WI38 (cell line): Measurements from ENCODE around the gene NEK6.

Experiments used
- H3K4me3 ChIP-seq: 2 replicates; pipeline ENCODE4 v1.5.1; 2011; ENCODE audit warnings: low read depth, mild to moderate bottlenecking, control low read depth, low read length
- CTCF ChIP-seq: IDR thresholded peaks from 2 replicates; pipeline ENCODE4 v1.5.1; 2012; ENCODE audit warnings: low read depth, mild to moderate bottlenecking, control low read depth, low read length

NEK6 gene

GRCh38 chr9:124349675-124350493 lies 92.1 kb downstream of the NEK6 start:
- no peak for TF ChIP-seq CTCF
- no peak overlapping the region for H3K4me3 ChIP-seq

GRCh38 chr9:124350494-124351263 lies 92.9 kb downstream of the NEK6 start:
- no peak for TF ChIP-seq CTCF
- H3K4me3 ChIP-seq, result no peak overlapping the region

- TF ChIP-seq CTCF, result no peak
These were observed 94.1 kb downstream of the NEK6 start for GRCh38 chr9:124351672-124352468.

GRCh38 chr9:124352616-124353015 lies 94.9 kb downstream of the NEK6 start:
- TF ChIP-seq CTCF, result no peak
- no peak overlapping the region for H3K4me3 ChIP-seq

More at GRCh38 chr9:124351672-124352468, 94.1 kb downstream of the NEK6 start:
- H3K4me3 ChIP-seq, result no peak overlapping the region

GRCh38 chr9:124353166-124353768 lies 95.5 kb downstream of the NEK6 start:
- H3K4me3 ChIP-seq, result no peak overlapping the region
- TF ChIP-seq CTCF, result no peak

GRCh38 chr9:124353811-124354274 lies 96.1 kb downstream of the NEK6 start:
- no peak overlapping the region for H3K4me3 ChIP-seq
- no peak for TF ChIP-seq CTCF
